ENCODE data around the gene POLR3H.

The POLR3H gene

GRCh38 chr22:41542224-41542623 lies 2.0 kb downstream of the POLR3H start:
- no peaks in the 10 kb centered on the region for H3K36me3 ChIP-seq (ENCODE audit: control insufficient read depth, insufficient read depth, low read length)
- H3K9ac ChIP-seq (ENCODE audit: low read length), result no peak overlapping the region
- no peak overlapping the region for H3K4me3 ChIP-seq (ENCODE audit: low read length)
- no peaks in the 10 kb centered on the region for H3K27me3 ChIP-seq (ENCODE audit: control insufficient read depth, insufficient read depth, low read length)
- peaks cover 15% of the 10 kb centered on the region for H3K4me1 ChIP-seq (ENCODE audit: control insufficient read depth, insufficient read depth, low read length)
- H3K9me3 ChIP-seq (ENCODE audit: control insufficient read depth, low read length), result no peaks in the 10 kb centered on the region

- Histone ChIP-seq H3K4me1 (ENCODE audit: control insufficient read depth, insufficient read depth, low read length) (peaks cover 15% of the 10 kb centered on the region), H3K36me3 (ENCODE audit: control insufficient read depth, insufficient read depth, low read length) (no peaks in the 10 kb centered on the region), H3K4me3 (ENCODE audit: low read length) (no peak overlapping the region), H3K9ac (ENCODE audit: low read length) (no peak overlapping the region), H3K9me3 (ENCODE audit: control insufficient read depth, low read length) (no peaks in the 10 kb centered on the region), H3K27me3 (ENCODE audit: control insufficient read depth, insufficient read depth, low read length) (no peaks in the 10 kb centered on the region)
Measured at GRCh38 chr22:41541484-41541883, 2.8 kb downstream of the POLR3H start.

- H3K27me3 ChIP-seq (ENCODE audit: control insufficient read depth, insufficient read depth, low read length), result no peaks in the 10 kb centered on the region
- H3K4me3 ChIP-seq (ENCODE audit: low read length), result no peak overlapping the region
- no peak overlapping the region for H3K9ac ChIP-seq (ENCODE audit: low read length)
- no peaks in the 10 kb centered on the region for H3K36me3 ChIP-seq (ENCODE audit: control insufficient read depth, insufficient read depth, low read length)
- H3K9me3 ChIP-seq (ENCODE audit: control insufficient read depth, low read length), result no peaks in the 10 kb centered on the region
- peaks cover 15% of the 10 kb centered on the region for H3K4me1 ChIP-seq (ENCODE audit: control insufficient read depth, insufficient read depth, low read length)
Measured at GRCh38 chr22:41540365-41540764, 3.9 kb downstream of the POLR3H start.

GRCh38 chr22:41540006-41540315 lies 4.3 kb downstream of the POLR3H start:
- H3K4me3 ChIP-seq (ENCODE audit: low read length), result no peak overlapping the region
- H3K27me3 ChIP-seq (ENCODE audit: control insufficient read depth, insufficient read depth, low read length), result no peaks in the 10 kb centered on the region
- H3K9ac ChIP-seq (ENCODE audit: low read length), result no peak overlapping the region
- H3K9me3 ChIP-seq (ENCODE audit: control insufficient read depth, low read length), result no peaks in the 10 kb centered on the region
- peaks cover 15% of the 10 kb centered on the region for H3K4me1 ChIP-seq (ENCODE audit: control insufficient read depth, insufficient read depth, low read length)
- H3K36me3 ChIP-seq (ENCODE audit: control insufficient read depth, insufficient read depth, low read length), result no peaks in the 10 kb centered on the region

- H3K4me3 ChIP-seq (ENCODE audit: low read length), result no peak overlapping the region
- H3K4me1 ChIP-seq (ENCODE audit: control insufficient read depth, insufficient read depth, low read length), result peaks cover 15% of the 10 kb centered on the region
- no peak overlapping the region for H3K9ac ChIP-seq (ENCODE audit: low read length)
Measured at GRCh38 chr22:41539146-41540005, 4.9 kb downstream of the POLR3H start.

GRCh38 chr22:41538583-41538982 lies 5.7 kb downstream of the POLR3H start:
- Histone ChIP-seq H3K9ac (ENCODE audit: low read length) (no peak overlapping the region), H3K9me3 (ENCODE audit: control insufficient read depth, low read length) (no peaks in the 10 kb centered on the region), H3K4me1 (ENCODE audit: control insufficient read depth, insufficient read depth, low read length) (peaks cover 12% of the 10 kb centered on the region)

More at GRCh38 chr22:41539146-41540005, 4.9 kb downstream of the POLR3H start:
- no peaks in the 10 kb centered on the region for H3K9me3 ChIP-seq (ENCODE audit: control insufficient read depth, low read length)
- no peaks in the 10 kb centered on the region for H3K36me3 ChIP-seq (ENCODE audit: control insufficient read depth, insufficient read depth, low read length)
- H3K27me3 ChIP-seq (ENCODE audit: control insufficient read depth, insufficient read depth, low read length), result no peaks in the 10 kb centered on the region

GRCh38 chr22:41537203-41537602 lies 7.1 kb downstream of the POLR3H start:
- no peaks in the 10 kb centered on the region for H3K4me1 ChIP-seq (ENCODE audit: control insufficient read depth, insufficient read depth, low read length)
- H3K27me3 ChIP-seq (ENCODE audit: control insufficient read depth, insufficient read depth, low read length), result no peaks in the 10 kb centered on the region
- no peaks in the 10 kb centered on the region for H3K9me3 ChIP-seq (ENCODE audit: control insufficient read depth, low read length)
- H3K36me3 ChIP-seq (ENCODE audit: control insufficient read depth, insufficient read depth, low read length), result peaks cover 2% of the 10 kb centered on the region
- no peak overlapping the region for H3K9ac ChIP-seq (ENCODE audit: low read length)
- H3K4me3 ChIP-seq (ENCODE audit: low read length), result no peak overlapping the region

More at GRCh38 chr22:41538583-41538982, 5.7 kb downstream of the POLR3H start:
- H3K27me3 ChIP-seq (ENCODE audit: control insufficient read depth, insufficient read depth, low read length), result no peaks in the 10 kb centered on the region
- H3K36me3 ChIP-seq (ENCODE audit: control insufficient read depth, insufficient read depth, low read length), result no peaks in the 10 kb centered on the region
- no peak overlapping the region for H3K4me3 ChIP-seq (ENCODE audit: low read length)

- Histone ChIP-seq H3K27me3 (ENCODE audit: control insufficient read depth, insufficient read depth, low read length) (no peaks in the 10 kb centered on the region), H3K36me3 (ENCODE audit: control insufficient read depth, insufficient read depth, low read length) (peaks cover 15% of the 10 kb centered on the region), H3K4me1 (ENCODE audit: control insufficient read depth, insufficient read depth, low read length) (no peaks in the 10 kb centered on the region), H3K4me3 (ENCODE audit: low read length) (no peak overlapping the region), H3K9me3 (ENCODE audit: control insufficient read depth, low read length) (no peaks in the 10 kb centered on the region), H3K9ac (ENCODE audit: low read length) (no peak overlapping the region)
Measured at GRCh38 chr22:41535244-41535643, 9.0 kb downstream of the POLR3H start.

- no peak overlapping the region for H3K4me3 ChIP-seq (ENCODE audit: low read length)
- H3K9me3 ChIP-seq (ENCODE audit: control insufficient read depth, low read length), result no peaks in the 10 kb centered on the region
- peaks cover 16% of the 10 kb centered on the region for H3K36me3 ChIP-seq (ENCODE audit: control insufficient read depth, insufficient read depth, low read length)
- H3K9ac ChIP-seq (ENCODE audit: low read length), result no peak overlapping the region
- no peaks in the 10 kb centered on the region for H3K27me3 ChIP-seq (ENCODE audit: control insufficient read depth, insufficient read depth, low read length)
- H3K4me1 ChIP-seq (ENCODE audit: control insufficient read depth, insufficient read depth, low read length), result no peaks in the 10 kb centered on the region
Measured at GRCh38 chr22:41534219-41534618, 10.1 kb downstream of the POLR3H start.

GRCh38 chr22:41532908-41533825 lies 11.1 kb downstream of the POLR3H start:
- Histone ChIP-seq H3K27me3 (ENCODE audit: control insufficient read depth, insufficient read depth, low read length) (no peaks in the 10 kb centered on the region), H3K36me3 (ENCODE audit: control insufficient read depth, insufficient read depth, low read length) (peaks cover 26% of the 10 kb centered on the region), H3K4me3 (ENCODE audit: low read length) (no peak overlapping the region), H3K4me1 (ENCODE audit: control insufficient read depth, insufficient read depth, low read length) (no peaks in the 10 kb centered on the region), H3K9me3 (ENCODE audit: control insufficient read depth, low read length) (no peaks in the 10 kb centered on the region), H3K9ac (ENCODE audit: low read length) (no peak overlapping the region)

- Histone ChIP-seq H3K36me3 (ENCODE audit: control insufficient read depth, insufficient read depth, low read length) (peaks cover 34% of the 10 kb centered on the region), H3K4me1 (ENCODE audit: control insufficient read depth, insufficient read depth, low read length) (no peaks in the 10 kb centered on the region), H3K27me3 (ENCODE audit: control insufficient read depth, insufficient read depth, low read length) (no peaks in the 10 kb centered on the region), H3K4me3 (ENCODE audit: low read length) (no peak overlapping the region), H3K9ac (ENCODE audit: low read length) (no peak overlapping the region), H3K9me3 (ENCODE audit: control insufficient read depth, low read length) (no peaks in the 10 kb centered on the region)
Measured at GRCh38 chr22:41531715-41532477, 12.4 kb downstream of the POLR3H start.

All from mucosa of stomach (tissue), 1 donor.